ENCODE measurements around the gene SLC6A19.

- TF ChIP-seq CTCF (IDR thresholded peaks at IDR 0.05; ENCODE audit: poor library complexity) (no peak), EZH2phosphoT487 (IDR thresholded peaks at IDR 0.05; ENCODE audit: low read depth, severe bottlenecking, unreplicated experiment) (no peak)
These were observed 684 bp upstream of the SLC6A19 start for GRCh38 chr5:1200495-1201326.
